HEK293T (cell line): ENCODE data around the gene COPS7B.

Experiments
- CTCF ChIA-PET: fragments of 350-600 bp; formaldehyde crosslinking; extraction: SDS; loops from one replicate; lab custom pipeline; 2021; ENCODE audit warnings: antibody characterized with exemption, inconsistent platforms; lab: Yijun Ruan, JAX
- POLR2A ChIA-PET: fragments of 350-600 bp; formaldehyde crosslinking; extraction: SDS; loops from one replicate; lab custom pipeline; 2020; ENCODE audit warnings: antibody characterized with exemption, inconsistent platforms; lab: Yijun Ruan, JAX
- DNase-seq: peaks from one replicate; pipeline ENCODE4 v3.0.0; 2012; ENCODE audit warnings: mixed read lengths; ENCODE audit errors: extremely low spot score
- ARNT ChIP-seq: fragments of 450-650 bp; IDR thresholded peaks from 2 replicates; pipeline ENCODE4 v1.6.1; 2017; ENCODE audit warnings: mild to moderate bottlenecking
- BHLHE40 ChIP-seq: fragments of 450-650 bp; IDR thresholded peaks from 2 replicates; pipeline ENCODE4 v1.6.1; 2016; ENCODE audit warnings: mild to moderate bottlenecking, moderate library complexity, borderline replicate concordance
- CTBP1 ChIP-seq: fragments of 450-650 bp; IDR thresholded peaks from 2 replicates; pipeline ENCODE4 v1.6.1; 2016; ENCODE audit warnings: borderline replicate concordance
- ELF4 ChIP-seq: fragments of 450-650 bp; IDR thresholded peaks from 2 replicates; pipeline ENCODE4 v1.6.1; 2017; ENCODE audit warnings: antibody characterized with exemption
- FOXA1 ChIP-seq: fragments of 450-650 bp; IDR thresholded peaks from 2 replicates; pipeline ENCODE4 v1.6.1; 2016; ENCODE audit warnings: mild to moderate bottlenecking
- FOXK2 ChIP-seq: fragments of 450-650 bp; IDR thresholded peaks from 2 replicates; pipeline ENCODE4 v1.6.1; 2016; ENCODE audit warnings: mild to moderate bottlenecking
- FOXM1 ChIP-seq: fragments of 450-650 bp; IDR thresholded peaks from 2 replicates; pipeline ENCODE4 v1.6.1; 2017; ENCODE audit warnings: mild to moderate bottlenecking, borderline replicate concordance
- HDGF ChIP-seq: fragments of 450-650 bp; IDR thresholded peaks from 2 replicates; pipeline ENCODE4 v1.6.1; 2017; ENCODE audit warnings: antibody characterized with exemption, borderline replicate concordance
- L3MBTL2 ChIP-seq: fragments of 450-650 bp; conservative IDR thresholded peaks from 2 replicates; pipeline ENCODE4 v1.6.1; 2016; ENCODE audit warnings: mild to moderate bottlenecking
- LEF1 ChIP-seq: fragments of 450-650 bp; IDR thresholded peaks from 2 replicates; pipeline ENCODE4 v1.6.1; 2017; ENCODE audit warnings: mild to moderate bottlenecking, borderline replicate concordance
- NFRKB ChIP-seq: fragments of 450-650 bp; IDR thresholded peaks from 2 replicates; pipeline ENCODE4 v1.6.1; 2016; ENCODE audit warnings: mild to moderate bottlenecking, moderate library complexity
- SP1 ChIP-seq: fragments of 450-650 bp; IDR thresholded peaks from 2 replicates; pipeline ENCODE4 v1.6.1; 2017
- SUZ12 ChIP-seq: fragments of 450-650 bp; IDR thresholded peaks from 2 replicates; pipeline ENCODE4 v1.6.1; 2016; ENCODE audit warnings: mild to moderate bottlenecking
- TARDBP ChIP-seq: fragments of 450-650 bp; IDR thresholded peaks from 2 replicates; pipeline ENCODE4 v1.6.1; 2016
- ZNF384 ChIP-seq: fragments of 450-650 bp; IDR thresholded peaks from 2 replicates; pipeline ENCODE4 v1.6.1; 2016
- TF ChIP-seq, protein P1 (sequence below): fragments of 450-650 bp; IDR thresholded peaks from 2 replicates; pipeline ENCODE4 v1.6.1; 2016

Gene COPS7B

DNA sequence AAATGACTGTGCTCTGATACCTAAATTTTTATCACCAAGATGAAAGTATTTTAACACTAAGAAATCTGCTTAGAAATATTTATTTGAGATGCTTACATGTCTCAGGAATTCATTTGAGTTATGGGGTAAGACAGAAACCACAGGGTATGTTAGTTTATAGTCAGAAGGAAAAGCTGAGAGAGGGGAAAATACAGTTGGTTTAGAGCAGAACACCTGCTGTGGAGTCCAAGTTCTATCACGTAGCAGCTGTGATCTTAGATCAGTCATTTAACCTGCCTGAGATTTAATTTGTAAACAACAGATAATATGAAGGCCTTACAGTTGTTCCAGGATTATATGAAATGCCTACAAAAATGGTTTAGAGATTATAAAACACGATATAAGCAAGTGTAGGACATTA lies 34.2 kb upstream of the COPS7B start:
- no peak for DNase-seq
- ChIA-PET POLR2A (no interaction called here), CTCF (no interaction called here)
- TF ChIP-seq NFRKB = no peak
- no peak for TF ChIP-seq CTBP1
- TF ChIP-seq TARDBP = no peak
- TF ChIP-seq ARNT = no peak
- TF ChIP-seq FOXA1 = no peak
- TF ChIP-seq ZNF384 = no peak
- no peak for TF ChIP-seq SP1
- no peak for TF ChIP-seq BHLHE40
- no peak for TF ChIP-seq SUZ12
- no peak for TF ChIP-seq LEF1
- no peak for TF ChIP-seq ELF4
- TF ChIP-seq FOXK2 = no peak
- no peak for TF ChIP-seq FOXM1
- no peak for TF ChIP-seq HDGF
- TF ChIP-seq, protein P1, sequence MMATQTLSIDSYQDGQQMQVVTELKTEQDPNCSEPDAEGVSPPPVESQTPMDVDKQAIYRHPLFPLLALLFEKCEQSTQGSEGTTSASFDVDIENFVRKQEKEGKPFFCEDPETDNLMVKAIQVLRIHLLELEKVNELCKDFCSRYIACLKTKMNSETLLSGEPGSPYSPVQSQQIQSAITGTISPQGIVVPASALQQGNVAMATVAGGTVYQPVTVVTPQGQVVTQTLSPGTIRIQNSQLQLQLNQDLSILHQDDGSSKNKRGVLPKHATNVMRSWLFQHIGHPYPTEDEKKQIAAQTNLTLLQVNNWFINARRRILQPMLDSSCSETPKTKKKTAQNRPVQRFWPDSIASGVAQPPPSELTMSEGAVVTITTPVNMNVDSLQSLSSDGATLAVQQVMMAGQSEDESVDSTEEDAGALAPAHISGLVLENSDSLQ = no peak
- TF ChIP-seq L3MBTL2 = no peak

DNA sequence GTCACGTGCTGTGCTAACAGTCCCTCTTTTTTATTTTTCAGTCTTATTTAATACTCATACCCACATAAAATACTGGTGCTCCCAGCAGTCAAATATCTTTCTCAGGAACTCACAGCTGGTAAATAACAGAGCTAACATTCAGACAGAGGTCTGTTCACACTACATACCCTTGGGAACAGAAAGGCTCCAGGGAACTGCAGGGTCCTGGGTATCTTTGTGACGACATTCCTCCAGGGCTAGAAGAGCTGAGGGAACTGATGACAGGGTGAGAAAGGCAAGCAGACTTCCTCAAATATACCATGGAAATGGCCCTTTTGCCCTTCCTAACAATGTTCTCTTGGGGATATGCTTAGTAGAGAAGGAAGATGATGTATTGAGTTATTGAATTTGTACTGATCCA lies 24.5 kb upstream of the COPS7B start:
- TF ChIP-seq SP1 (no peak), TARDBP (no peak), BHLHE40 (no peak), LEF1 (no peak), FOXA1 (no peak), FOXK2 (no peak), NFRKB (no peak), ARNT (no peak), SUZ12 (no peak)
- TF ChIP-seq, protein P1 = no peak

DNA sequence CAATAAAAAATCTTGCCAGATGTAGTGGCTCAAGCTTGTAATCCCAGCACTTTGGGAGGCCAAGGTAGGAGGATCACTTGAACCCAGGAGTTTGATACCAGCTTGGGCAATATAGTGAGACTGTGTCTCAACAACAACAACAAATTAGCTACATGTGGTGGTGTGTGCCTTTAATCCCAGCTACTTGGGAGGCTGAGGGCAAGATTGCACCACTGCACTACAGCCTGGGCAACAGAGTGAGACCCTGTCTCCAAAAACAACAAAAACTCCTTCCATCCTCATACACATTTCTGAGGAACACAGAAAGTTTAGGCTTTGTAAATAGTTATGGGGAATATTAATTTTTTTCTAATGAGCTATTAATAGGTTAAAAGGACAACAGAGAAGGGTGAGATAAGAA lies 22.1 kb upstream of the COPS7B start:
- TF ChIP-seq ZNF384 (no peak), ELF4 (no peak), L3MBTL2 (no peak), LEF1 (no peak), SP1 (no peak), TARDBP (no peak), CTBP1 (no peak), ARNT (no peak), NFRKB (no peak)
- TF ChIP-seq, protein P1 = no peak
- DNase-seq = no peak
- ChIA-PET POLR2A (no interaction called here), CTCF (no interaction called here)

More for the DNA sequence above, 24.5 kb upstream of the COPS7B start:
- ChIA-PET POLR2A (interaction anchor here (1.2 kb wide), 1 partner anchor 8 kb away, joined by 3 read pairs; no protein-coding TSS in a partner anchor), CTCF (interaction anchor here (0.5 kb wide), 1 partner anchor 8 kb away, joined by 3 read pairs; no protein-coding TSS in a partner anchor)
- no peak for DNase-seq

DNA sequence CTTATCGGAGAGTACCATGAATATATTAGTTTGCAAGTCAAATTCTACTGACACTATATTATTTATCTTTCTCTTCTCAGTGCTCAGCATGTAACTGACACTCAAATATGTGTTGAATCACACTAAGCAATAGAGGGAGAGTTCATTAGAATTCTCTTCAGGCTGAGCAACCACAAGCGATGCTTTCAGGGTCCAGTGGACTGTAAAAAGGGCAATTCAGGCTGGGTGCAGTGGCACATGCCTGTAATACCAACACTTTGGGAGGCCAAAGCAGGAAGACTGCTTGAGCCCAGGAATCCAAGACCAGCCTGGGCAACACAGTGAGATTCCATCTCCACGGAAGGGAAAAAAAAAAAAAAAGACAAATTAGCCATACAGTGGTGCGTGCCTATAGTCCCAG lies 21.5 kb upstream of the COPS7B start:
- DNase-seq = no peak
- POLR2A ChIA-PET = no interaction called here
- TF ChIP-seq BHLHE40 = no peak
- no peak for TF ChIP-seq HDGF
- no peak for TF ChIP-seq ARNT
- no peak for TF ChIP-seq NFRKB
- no peak for TF ChIP-seq FOXM1
- no peak for TF ChIP-seq LEF1
- no peak for TF ChIP-seq SP1
- TF ChIP-seq CTBP1 = no peak
- TF ChIP-seq FOXA1 = no peak
- TF ChIP-seq, protein P1 = no peak
- TF ChIP-seq ELF4 = no peak
- no peak for TF ChIP-seq SUZ12
- TF ChIP-seq FOXK2 = no peak
- CTCF ChIA-PET = no interaction called here

DNA sequence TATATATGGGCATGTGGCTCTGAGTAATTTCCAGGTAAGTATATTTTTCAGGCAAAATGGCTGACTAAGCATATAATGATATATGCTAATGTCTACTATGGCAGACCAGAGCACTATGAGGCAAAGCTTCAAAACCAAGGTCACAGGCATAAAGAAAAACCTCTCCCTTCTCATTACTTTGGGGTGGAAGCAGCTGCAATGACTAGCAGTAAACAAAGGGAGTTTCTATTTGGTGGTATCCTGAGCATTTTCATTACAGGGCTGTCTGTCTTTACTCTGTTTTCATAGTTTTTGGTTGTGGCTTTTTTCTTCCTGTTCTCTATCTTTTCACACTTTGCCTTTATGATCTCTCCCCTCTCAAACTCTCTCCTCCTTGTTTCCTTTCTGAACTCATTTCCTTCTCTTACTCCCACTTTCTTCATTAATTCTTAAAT lies 20.7 kb upstream of the COPS7B start:
- no peak for DNase-seq
- POLR2A ChIA-PET = no interaction called here
- TF ChIP-seq BHLHE40 (no peak), FOXK2 (no peak), L3MBTL2 (no peak), CTBP1 (no peak), SUZ12 (no peak), LEF1 (no peak), FOXM1 (no peak), ARNT (no peak), NFRKB (no peak), ELF4 (no peak), TARDBP (no peak)
- CTCF ChIA-PET = no interaction called here
